ENCODE results near the gene SRL.
"Not testable (repeated sequence)": the region's sequence is repeated elsewhere in the genome, so short reads cannot be mapped to it uniquely, and the experiment has no call there.

GRCh38 chr16:4253012-4253393 is 11.1 kb upstream of the SRL start:
- not testable (repeated sequence) for TF ChIP-seq BHLHE40 (IDR thresholded peaks at IDR 0.05; ENCODE audit: low read depth, low read length); SMC3 (IDR thresholded peaks at IDR 0.05; ENCODE audit: low read depth, low read length); CTCF (conservative IDR thresholded peaks at IDR 0.05; ENCODE audit: low read depth, low read length); MAFK (IDR thresholded peaks at IDR 0.05; ENCODE audit: low read depth, low read length)
